Type B pancreatic cell (in vitro differentiated cells): ENCODE results near the gene DHX16. TPM values are rescaled to one million over a fixed set of nuclear protein-coding genes. Genes with fewer than 3 reads are reported as not detected.
"Not testable (repeated sequence)": the region's sequence is repeated elsewhere in the genome, so short reads cannot be mapped to it uniquely, and the experiment has no call there.

Source experiments
- DNase-seq: peaks from one replicate; pipeline ENCODE4 v3.0.0; 2021; ENCODE audit warnings: mixed read lengths; ENCODE audit not compliant: unreplicated experiment; ENCODE audit errors: extremely low spot score
- H3K27ac Mint-ChIP-seq: 2 replicates; pipeline ENCODE4 v1.8.0; 2021; ENCODE audit warnings: mild to moderate bottlenecking, mixed read lengths
- H3K27me3 Mint-ChIP-seq: 2 replicates; pipeline ENCODE4 v1.8.0; 2021; ENCODE audit warnings: mixed read lengths
- H3K36me3 Mint-ChIP-seq: 2 replicates; pipeline ENCODE4 v1.8.0; 2021; ENCODE audit warnings: mixed read lengths
- H3K4me1 Mint-ChIP-seq: one replicate; pipeline ENCODE4 v1.8.0; 2021; ENCODE audit warnings: mixed read lengths; ENCODE audit not compliant: unreplicated experiment
- H3K4me3 Mint-ChIP-seq: 2 replicates; pipeline ENCODE4 v1.8.0; 2021; ENCODE audit warnings: mild to moderate bottlenecking, mixed read lengths
- H3K9me3 Mint-ChIP-seq: 2 replicates; pipeline ENCODE4 v1.8.0; 2021; ENCODE audit warnings: mixed read lengths
- CTCF ChIP-seq: fragments of 200-600 bp; sonication (generic); conservative IDR thresholded peaks from 2 replicates; pipeline ENCODE4 v1.5.0; 2021; ENCODE audit warnings: antibody characterized with exemption, mild to moderate bottlenecking
- total RNA-seq: library from RNA; stranded (reverse); gene quantifications from 2 replicates; pipeline ENCODE4 v1.2.1, GENCODE V29; 2021; ENCODE audit warnings: low replicate concordance

Gene DHX16
- total RNA-seq, 1 donor from 2014 or later, result 29.6 TPM

- peaks cover 40% of the 10 kb centered on the region for H3K36me3 Mint-ChIP-seq
- peak overlapping the region; percentile 92 for H3K4me3 Mint-ChIP-seq
- peaks cover 4% of the 10 kb centered on the region for H3K9me3 Mint-ChIP-seq
- peaks cover 11% of the 10 kb centered on the region for H3K27me3 Mint-ChIP-seq
- no peak for TF ChIP-seq CTCF
- no peak for DNase-seq
- H3K27ac Mint-ChIP-seq, result peak overlapping the region; percentile 97
- H3K4me1 Mint-ChIP-seq, result peaks cover 35% of the 10 kb centered on the region
These were observed 46.5 kb upstream of the DHX16 start for GRCh38 chr6:30719356-30719755.

- not testable (repeated sequence) for H3K9me3 Mint-ChIP-seq, DNase-seq
- Mint-ChIP-seq H3K27ac (peak overlapping the region; percentile 100), H3K4me3 (peak overlapping the region; percentile 97), H3K27me3 (peaks cover 11% of the 10 kb centered on the region), H3K36me3 (peaks cover 39% of the 10 kb centered on the region), H3K4me1 (peaks cover 31% of the 10 kb centered on the region)
- TF ChIP-seq CTCF, result peak; percentile 24
These were observed 45.3 kb upstream of the DHX16 start for GRCh38 chr6:30717845-30718720.

- peak; percentile 63 for TF ChIP-seq CTCF
These were observed 44.5 kb upstream of the DHX16 start, which contains the start of gene MDC1 for GRCh38 chr6:30717129-30717844. TSS of gene MDC1 (minus strand) at chr6:30717281. CDS start at chr6:30715175, 2,106 bp downstream.

GRCh38 chr6:30716879-30717128 lies 44.0 kb upstream of the DHX16 start:
- peaks cover 25% of the 10 kb centered on the region for H3K4me1 Mint-ChIP-seq
- DNase-seq, result no peak
- peak overlapping the region; percentile 97 for H3K4me3 Mint-ChIP-seq
- peaks cover 4% of the 10 kb centered on the region for H3K9me3 Mint-ChIP-seq
- TF ChIP-seq CTCF, result no peak
- peak overlapping the region; percentile 100 for H3K27ac Mint-ChIP-seq
- H3K27me3 Mint-ChIP-seq, result peaks cover 7% of the 10 kb centered on the region
- H3K36me3 Mint-ChIP-seq, result peaks cover 41% of the 10 kb centered on the region

More at GRCh38 chr6:30717129-30717844, 44.5 kb upstream of the DHX16 start, which contains the start of gene MDC1:
- H3K9me3 Mint-ChIP-seq, result peaks cover 4% of the 10 kb centered on the region
- DNase-seq, result peak; percentile 98
- peaks cover 39% of the 10 kb centered on the region for H3K36me3 Mint-ChIP-seq
- H3K27ac Mint-ChIP-seq, result peak within 1 kb of the TSS; percentile 100
- H3K4me3 Mint-ChIP-seq, result peak within 1 kb of the TSS; percentile 97
- peaks cover 25% of the 10 kb centered on the region for H3K4me1 Mint-ChIP-seq
- peaks cover 7% of the 10 kb centered on the region for H3K27me3 Mint-ChIP-seq

- no peak for DNase-seq
- Mint-ChIP-seq H3K27ac (no peak overlapping the region), H3K4me3 (no peak overlapping the region), H3K36me3 (peaks cover 41% of the 10 kb centered on the region), H3K4me1 (peaks cover 21% of the 10 kb centered on the region), H3K27me3 (no peaks in the 10 kb centered on the region), H3K9me3 (peaks cover 4% of the 10 kb centered on the region)
- no peak for TF ChIP-seq CTCF
These were observed 41.5 kb upstream of the DHX16 start for GRCh38 chr6:30714263-30714662.
